ENCODE data around the gene DMXL1. TPM values are rescaled to one million over a fixed set of nuclear protein-coding genes. Genes with fewer than 3 reads are reported as not detected.

The DMXL1 gene
- total RNA-seq, 2 donors from 2014 or later = 21.2 to 36.0 TPM

GRCh38 chr5:119270960-119271757, 200.3 kb downstream of the DMXL1 start:
- no peak for ATAC-seq (replicated peaks)
- no peaks in the 10 kb centered on the region for H3K9me3 Mint-ChIP-seq
- H3K27me3 Mint-ChIP-seq = no peaks in the 10 kb centered on the region
- peak overlapping the region; percentile 84 for H3K27ac Mint-ChIP-seq
- H3K4me3 Mint-ChIP-seq = peak overlapping the region; percentile 89
- peaks cover 73% of the 10 kb centered on the region for H3K36me3 Mint-ChIP-seq (ENCODE audit: low read depth)
- H3K4me1 Mint-ChIP-seq = peaks cover 48% of the 10 kb centered on the region

GRCh38 chr5:119271758-119272730, 201.2 kb downstream of the DMXL1 start:
- no peaks in the 10 kb centered on the region for H3K9me3 Mint-ChIP-seq
- peak overlapping the region; percentile 89 for H3K4me3 Mint-ChIP-seq
- H3K27ac Mint-ChIP-seq = peak overlapping the region; percentile 96
- H3K27me3 Mint-ChIP-seq = no peaks in the 10 kb centered on the region
- H3K4me1 Mint-ChIP-seq = peaks cover 50% of the 10 kb centered on the region
- no peak for ATAC-seq (replicated peaks)
- peaks cover 82% of the 10 kb centered on the region for H3K36me3 Mint-ChIP-seq (ENCODE audit: low read depth)

- Mint-ChIP-seq H3K27me3 (no peaks in the 10 kb centered on the region), H3K9me3 (no peaks in the 10 kb centered on the region), H3K27ac (peak overlapping the region; percentile 96), H3K36me3 (ENCODE audit: low read depth) (peaks cover 96% of the 10 kb centered on the region), H3K4me1 (peaks cover 55% of the 10 kb centered on the region), H3K4me3 (peak overlapping the region; percentile 89)
- no peak for ATAC-seq (replicated peaks)
Measured at GRCh38 chr5:119273391-119273839, 202.5 kb downstream of the DMXL1 start.

- Mint-ChIP-seq H3K36me3 (ENCODE audit: low read depth) (peaks cover 99% of the 10 kb centered on the region), H3K27ac (peak overlapping the region; percentile 96), H3K4me3 (peak overlapping the region; percentile 89), H3K27me3 (no peaks in the 10 kb centered on the region), H3K9me3 (no peaks in the 10 kb centered on the region), H3K4me1 (peaks cover 63% of the 10 kb centered on the region)
- peak; percentile 27 for ATAC-seq (replicated peaks)
Measured at GRCh38 chr5:119274030-119274766, 203.3 kb downstream of the DMXL1 start.

GRCh38 chr5:119274767-119275130, 203.9 kb downstream of the DMXL1 start:
- Mint-ChIP-seq H3K27me3 (no peaks in the 10 kb centered on the region), H3K4me1 (peaks cover 65% of the 10 kb centered on the region), H3K27ac (peak overlapping the region; percentile 96), H3K4me3 (peak overlapping the region; percentile 89), H3K9me3 (no peaks in the 10 kb centered on the region), H3K36me3 (ENCODE audit: low read depth) (peaks cover 99% of the 10 kb centered on the region)
- ATAC-seq (replicated peaks) = peak; percentile 78

- H3K4me3 Mint-ChIP-seq = peak overlapping the region; percentile 89
- peaks cover 99% of the 10 kb centered on the region for H3K36me3 Mint-ChIP-seq (ENCODE audit: low read depth)
- H3K27me3 Mint-ChIP-seq = no peaks in the 10 kb centered on the region
- H3K27ac Mint-ChIP-seq = peak overlapping the region; percentile 96
- H3K4me1 Mint-ChIP-seq = peaks cover 66% of the 10 kb centered on the region
- peak; percentile 46 for ATAC-seq (replicated peaks)
- no peaks in the 10 kb centered on the region for H3K9me3 Mint-ChIP-seq
Measured at GRCh38 chr5:119275146-119275545, 204.3 kb downstream of the DMXL1 start.

- Mint-ChIP-seq H3K27ac (peak overlapping the region; percentile 96), H3K36me3 (ENCODE audit: low read depth) (peaks cover 99% of the 10 kb centered on the region), H3K9me3 (no peaks in the 10 kb centered on the region), H3K27me3 (no peaks in the 10 kb centered on the region), H3K4me3 (peak overlapping the region; percentile 89), H3K4me1 (peaks cover 70% of the 10 kb centered on the region)
- peak; percentile 59 for ATAC-seq (replicated peaks)
Measured at GRCh38 chr5:119275601-119276173, 204.8 kb downstream of the DMXL1 start.

GRCh38 chr5:119276978-119277377, 206.1 kb downstream of the DMXL1 start:
- Mint-ChIP-seq H3K4me3 (peak overlapping the region; percentile 89), H3K9me3 (no peaks in the 10 kb centered on the region), H3K27me3 (no peaks in the 10 kb centered on the region), H3K36me3 (ENCODE audit: low read depth) (peaks cover 99% of the 10 kb centered on the region), H3K27ac (peak overlapping the region; percentile 96), H3K4me1 (peaks cover 68% of the 10 kb centered on the region)
- no peak for ATAC-seq (replicated peaks)

GRCh38 chr5:119279093-119279492, 208.2 kb downstream of the DMXL1 start:
- H3K4me3 Mint-ChIP-seq = peak overlapping the region; percentile 89
- peaks cover 99% of the 10 kb centered on the region for H3K36me3 Mint-ChIP-seq (ENCODE audit: low read depth)
- H3K9me3 Mint-ChIP-seq = no peaks in the 10 kb centered on the region
- ATAC-seq (replicated peaks) = no peak
- H3K27ac Mint-ChIP-seq = peak overlapping the region; percentile 96
- peaks cover 72% of the 10 kb centered on the region for H3K4me1 Mint-ChIP-seq
- no peaks in the 10 kb centered on the region for H3K27me3 Mint-ChIP-seq

GRCh38 chr5:119280380-119280779, 209.5 kb downstream of the DMXL1 start:
- Mint-ChIP-seq H3K27me3 (no peaks in the 10 kb centered on the region), H3K27ac (peak overlapping the region; percentile 64), H3K4me1 (peaks cover 69% of the 10 kb centered on the region), H3K36me3 (ENCODE audit: low read depth) (peaks cover 97% of the 10 kb centered on the region), H3K9me3 (no peaks in the 10 kb centered on the region), H3K4me3 (peak overlapping the region; percentile 73)
- no peak for ATAC-seq (replicated peaks)

- no peaks in the 10 kb centered on the region for H3K9me3 Mint-ChIP-seq
- H3K27ac Mint-ChIP-seq = peak overlapping the region; percentile 88
- peak overlapping the region; percentile 73 for H3K4me3 Mint-ChIP-seq
- ATAC-seq (replicated peaks) = no peak
- H3K27me3 Mint-ChIP-seq = no peaks in the 10 kb centered on the region
- H3K36me3 Mint-ChIP-seq (ENCODE audit: low read depth) = peaks cover 87% of the 10 kb centered on the region
- H3K4me1 Mint-ChIP-seq = peaks cover 72% of the 10 kb centered on the region
Measured at GRCh38 chr5:119282628-119283027, 211.7 kb downstream of the DMXL1 start.

- Mint-ChIP-seq H3K36me3 (ENCODE audit: low read depth) (peaks cover 84% of the 10 kb centered on the region), H3K27ac (peak overlapping the region; percentile 88), H3K27me3 (no peaks in the 10 kb centered on the region), H3K4me3 (peak overlapping the region; percentile 73), H3K9me3 (no peaks in the 10 kb centered on the region), H3K4me1 (peaks cover 72% of the 10 kb centered on the region)
- no peak for ATAC-seq (replicated peaks)
Measured at GRCh38 chr5:119284031-119284430, 213.1 kb downstream of the DMXL1 start.

- Mint-ChIP-seq H3K9me3 (no peaks in the 10 kb centered on the region), H3K27me3 (no peaks in the 10 kb centered on the region), H3K4me3 (peak overlapping the region; percentile 73), H3K4me1 (peaks cover 77% of the 10 kb centered on the region), H3K36me3 (ENCODE audit: low read depth) (peaks cover 81% of the 10 kb centered on the region), H3K27ac (peak overlapping the region; percentile 44)
- ATAC-seq (replicated peaks) = no peak
Measured at GRCh38 chr5:119285070-119285916, 214.4 kb downstream of the DMXL1 start.

All from activated T-helper 17 cell treated with anti-CD3 and anti-CD28 coated beads, Interleukin-2, amount 50 U/mL, for 72 hours (primary cell).